ENCODE measurements around the gene SARNP. TPM values are rescaled to one million over a fixed set of nuclear protein-coding genes. Genes with fewer than 3 reads are reported as not detected.

The SARNP gene
- total and polyA plus RNA-seq, 8 donors, result 12.3 to 47.9 (median 17.3) TPM

DNA sequence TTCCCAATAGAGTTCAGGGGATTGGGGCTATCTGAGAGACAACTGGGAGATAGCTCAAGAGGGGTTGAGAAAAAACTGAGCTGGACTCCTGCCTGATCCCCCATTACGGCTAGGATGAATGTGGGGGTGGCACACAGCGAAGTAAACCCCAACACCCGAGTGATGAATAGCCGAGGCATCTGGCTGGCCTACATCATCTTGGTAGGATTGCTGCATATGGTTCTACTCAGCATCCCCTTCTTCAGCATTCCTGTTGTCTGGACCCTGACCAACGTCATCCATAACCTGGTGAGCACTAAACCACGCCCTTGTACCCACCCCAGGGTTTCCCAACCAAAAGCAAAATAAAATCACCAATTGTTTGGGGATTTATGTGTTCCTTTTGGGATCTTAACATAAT is 1.4 kb upstream of the SARNP start:
- no peaks in the 10 kb centered on the region for H3K9me3 ChIP-seq
- no peaks in the 10 kb centered on the region for H3K27me3 ChIP-seq
- DNase-seq, result no peak
- intact Hi-C loops (cut with DNase I), result no loop called here
- H3K27ac ChIP-seq, result no peak overlapping the region
- no peak for TF ChIP-seq CTCF (IDR thresholded peaks at IDR 0.05)
- no peak for FAIRE-seq
- WGBS, 2 donors, result 56 to 65% methylated on average over 6 of the region's 6 CpGs
- H3K4me1 ChIP-seq, result peaks cover 23 to 37% (median 28%) of the 10 kb centered on the region in 3 donors
- peak overlapping the region in 1 of 4 donors; percentile 76 for H3K4me3 ChIP-seq
- no peak for ATAC-seq
- H3K36me3 ChIP-seq, result peaks cover 0 to 20% (median 3%) of the 10 kb centered on the region in 3 donors

DNA sequence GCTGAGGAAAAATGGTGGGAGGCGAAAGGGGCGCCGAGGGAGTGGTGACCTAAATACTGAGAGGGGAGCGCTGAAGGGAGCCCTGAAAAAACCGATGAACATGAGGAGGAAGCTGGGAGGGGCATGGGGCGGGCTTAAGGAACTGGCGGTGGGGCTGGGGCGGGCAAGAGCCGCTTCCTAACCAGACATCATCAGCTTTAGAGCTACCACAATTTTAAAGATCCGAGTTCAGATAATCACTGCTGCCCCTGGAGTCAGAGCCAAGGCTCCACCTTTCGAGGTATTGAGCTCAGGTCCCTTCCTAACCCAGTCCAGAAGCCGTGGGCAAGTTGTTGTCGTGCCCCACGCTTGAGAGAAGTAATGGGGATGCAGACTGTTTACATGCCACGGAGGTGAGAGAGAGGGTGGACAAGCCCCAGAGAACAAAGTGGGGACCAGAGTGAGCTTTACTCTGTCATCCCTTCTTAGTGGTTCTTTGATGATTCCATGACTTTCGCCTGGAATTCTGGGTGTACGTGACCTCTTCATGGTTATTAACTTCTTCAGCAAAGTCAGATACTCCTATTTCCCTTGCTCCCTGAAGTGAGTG is 710 bp upstream of the SARNP start:
- Histone ChIP-seq H3K9me3 (no peaks in the 10 kb centered on the region), H3K4me1 (peaks cover 21 to 32% (median 22%) of the 10 kb centered on the region in 3 donors), H3K36me3 (peaks cover 0 to 20% (median 3%) of the 10 kb centered on the region in 3 donors), H3K27me3 (no peaks in the 10 kb centered on the region), H3K27ac (peak overlapping the region in 3 of 4 donors; percentile 22 to 59 (median 42)), H3K4me3 (peak overlapping the region; percentile 47 to 81 (median 68))
- intact Hi-C loops (cut with DNase I), result no loop called here
- DNase-seq (no peak), FAIRE-seq (no peak), ATAC-seq (peak; percentile 32 to 65 (median 54))
- TF ChIP-seq CTCF (IDR thresholded peaks at IDR 0.05), result no peak
- 1% methylated on average over 17 of the region's 17 CpGs for WGBS, 2 donors

- DNase-seq, result no peak
- WGBS, 2 donors, result 0% methylated on average over 14 of the region's 14 CpGs
- peak in 2 of 4 donors; percentile 1 to 2 for ATAC-seq
- Histone ChIP-seq H3K9me3 (no peaks in the 10 kb centered on the region), H3K36me3 (peaks cover 0 to 20% (median 3%) of the 10 kb centered on the region in 3 donors), H3K27ac (peak overlapping the region; percentile 63 to 89 (median 76)), H3K4me1 (peaks cover 15 to 29% (median 16%) of the 10 kb centered on the region in 3 donors), H3K27me3 (no peaks in the 10 kb centered on the region), H3K4me3 (peak overlapping the region; percentile 60 to 81 (median 77))
- intact Hi-C loops (cut with DNase I), result no loop called here
- no peak for TF ChIP-seq CTCF (IDR thresholded peaks at IDR 0.05)
- no peak for FAIRE-seq
Observed at GRCh38 chr12:55816881-55817344, 611 bp downstream of the SARNP start.

DNA sequence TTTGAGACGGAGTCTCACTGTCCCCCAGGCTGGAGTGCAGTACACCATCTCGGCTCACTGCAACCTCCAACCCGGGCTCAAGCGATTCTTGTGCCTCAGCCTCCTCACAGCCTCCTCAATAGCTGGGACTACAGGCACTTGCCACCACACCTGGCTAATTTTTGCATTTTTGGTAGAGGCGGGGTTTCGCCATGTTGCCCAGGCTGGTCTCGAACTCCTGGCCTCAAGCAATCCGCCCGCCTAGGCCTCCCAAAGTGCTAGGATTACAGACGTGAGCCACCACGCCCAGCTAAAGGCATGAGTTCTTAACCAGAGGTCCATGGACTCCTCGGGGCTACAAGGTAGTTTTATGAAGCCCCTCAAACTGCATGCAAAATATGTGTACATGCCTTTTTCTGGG is 2.1 kb downstream of the SARNP start:
- no peak overlapping the region for H3K27ac ChIP-seq
- no peak for TF ChIP-seq CTCF (IDR thresholded peaks at IDR 0.05)
- 74 to 80% methylated on average over 12 of the region's 12 CpGs for WGBS, 2 donors
- intact Hi-C loops (cut with DNase I), result no loop called here
- no peak for ATAC-seq
- H3K27me3 ChIP-seq, result no peaks in the 10 kb centered on the region
- H3K4me3 ChIP-seq, result no peak overlapping the region
- peaks cover 0 to 6% (median 0%) of the 10 kb centered on the region in 3 donors for H3K36me3 ChIP-seq
- H3K9me3 ChIP-seq, result no peaks in the 10 kb centered on the region
- peaks cover 15 to 29% (median 16%) of the 10 kb centered on the region in 3 donors for H3K4me1 ChIP-seq
- no peak for DNase-seq
- no peak for FAIRE-seq

DNA sequence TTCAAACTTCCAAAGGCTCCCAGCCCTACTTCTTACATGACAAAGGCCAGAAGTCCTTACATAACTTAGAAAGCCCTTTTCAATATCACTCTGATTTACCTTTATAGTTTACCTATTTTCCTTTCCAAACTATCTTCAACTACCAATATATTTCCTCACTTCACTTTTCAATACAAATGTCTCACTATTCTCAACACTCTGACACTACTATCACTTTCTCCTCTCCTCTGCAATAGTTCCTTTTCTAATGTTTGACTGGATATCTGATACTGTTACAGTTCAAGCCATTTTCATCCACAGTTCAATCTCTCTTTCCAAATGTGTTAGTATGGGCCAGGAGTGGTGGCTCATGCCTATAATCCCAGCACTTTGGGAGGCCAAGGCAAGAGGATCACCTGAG is 3.3 kb downstream of the SARNP start:
- TF ChIP-seq CTCF (IDR thresholded peaks at IDR 0.05), result no peak
- intact Hi-C loops (cut with DNase I), result no loop called here
- no peak overlapping the region for H3K4me3 ChIP-seq
- H3K36me3 ChIP-seq, result peaks cover 0 to under 1% (median 0%) of the 10 kb centered on the region in 3 donors
- no peaks in the 10 kb centered on the region for H3K27me3 ChIP-seq
- H3K4me1 ChIP-seq, result peaks cover 15 to 29% (median 16%) of the 10 kb centered on the region in 3 donors
- H3K27ac ChIP-seq, result no peak overlapping the region
- ATAC-seq, result no peak
- H3K9me3 ChIP-seq, result no peaks in the 10 kb centered on the region
- DNase-seq, result no peak
- no peak for FAIRE-seq

Measured in pancreas (tissue), 10 donors.